T-cell (primary cell): ENCODE results near the gene SLAMF8. TPM values are rescaled to one million over a fixed set of nuclear protein-coding genes. Genes with fewer than 3 reads are reported as not detected.

Experiments used
- ATAC-seq, 4 experiments: fragments of 200-7000 bp in 3 of 4; fragments of 150-1000 bp in 1 of 4; cut with Tn5 transposase; replicated peaks in 1 of 4; 1 replicate in 3 of 4; 2 replicates in 1 of 4; pipeline ENCODE4 v1.10.0; 2021; ENCODE audit warnings: moderate library complexity in 3 of 4, mild to moderate bottlenecking in 2 of 4, moderate number of reproducible peaks in 1 of 4
- CTCF ChIA-PET, 2 donors: fragments of 300-600 bp; sonication (Branson Sonifier 250); formaldehyde crosslinking; loops; one replicate each; lab custom pipeline; 2022; ENCODE audit warnings: antibody characterized with exemption in 2 of 2; lab: Charles Lee
- POLR2A ChIA-PET, 2 donors: fragments of 300-600 bp; sonication (Branson Sonifier 250); formaldehyde crosslinking; loops; one replicate each; lab custom pipeline; 2022; ENCODE audit warnings: antibody characterized with exemption in 2 of 2; lab: Charles Lee
- DNase-seq, 35 experiments: peaks; one replicate each; pipeline versions ENCODE4 v3.0.0 to v3.0.0-alpha.2; 2013 to 2023
- H3K27ac ChIP-seq: one replicate; pipeline ENCODE4 v1.5.1; 2013; ENCODE audit warnings: low read length
- H3K27me3 ChIP-seq, 2 experiments: replicated peaks in 1 of 2; 1 replicate in 1 of 2; 2 replicates in 1 of 2; pipeline versions ENCODE4 v1.6.1 to v1.7.0; 2013; ENCODE audit warnings: low read length in 1 of 2, mixed read lengths in 1 of 2; ENCODE audit not compliant: control insufficient read depth in 2 of 2, insufficient read depth in 2 of 2; ENCODE audit errors: extremely low read depth in 1 of 2
- H3K36me3 ChIP-seq, 2 donors: 1 replicate in 1 of 2; 2 replicates in 1 of 2; pipeline versions ENCODE4 v1.6.1 to v1.7.0; 2013; ENCODE audit warnings: low read length in 1 of 2; ENCODE audit not compliant: control insufficient read depth in 2 of 2, insufficient read depth in 1 of 2; ENCODE audit errors: extremely low read depth in 1 of 2
- H3K4me1 ChIP-seq, 2 experiments: 1 replicate in 1 of 2; 2 replicates in 1 of 2; pipeline versions ENCODE4 v1.6.1 to v1.7.0; 2013; ENCODE audit warnings: low read length in 2 of 2, mixed read lengths in 1 of 2; ENCODE audit not compliant: insufficient read depth in 2 of 2, control insufficient read depth in 1 of 2; ENCODE audit errors: extremely low read depth in 1 of 2
- H3K4me3 ChIP-seq, 2 donors: 1 replicate in 1 of 2; 2 replicates in 1 of 2; pipeline versions ENCODE4 v1.5.1 to v1.7.0; 2013; ENCODE audit warnings: mild to moderate bottlenecking in 2 of 2, low read length in 1 of 2, moderate library complexity in 1 of 2; ENCODE audit not compliant: control insufficient read depth in 1 of 2; ENCODE audit errors: extremely low read depth in 1 of 2
- H3K9me3 ChIP-seq: 2 replicates; pipeline ENCODE4 v1.7.0; 2013
- H3K27ac Mint-ChIP-seq, 2 donors: one replicate each; pipeline ENCODE4 v1.8.0; 2020 to 2021; ENCODE audit warnings: mild to moderate bottlenecking in 2 of 2, mixed read lengths in 2 of 2
- H3K27me3 Mint-ChIP-seq, 2 donors: one replicate each; pipeline ENCODE4 v1.8.0; 2021 to 2022; ENCODE audit warnings: mixed read lengths in 2 of 2
- H3K36me3 Mint-ChIP-seq: one replicate; pipeline ENCODE4 v1.8.0; 2021; ENCODE audit warnings: mixed read lengths
- H3K4me1 Mint-ChIP-seq, 3 donors: one replicate each; pipeline ENCODE4 v1.8.0; 2020 to 2022; ENCODE audit warnings: mixed read lengths in 3 of 3, mild to moderate bottlenecking in 1 of 3
- H3K4me3 Mint-ChIP-seq, 3 donors: one replicate each; pipeline ENCODE4 v1.8.0; 2020 to 2022; ENCODE audit warnings: mild to moderate bottlenecking in 3 of 3, mixed read lengths in 3 of 3, moderate library complexity in 3 of 3
- H3K9me3 Mint-ChIP-seq, 3 donors: one replicate each; pipeline ENCODE4 v1.8.0; 2020 to 2022; ENCODE audit warnings: mixed read lengths in 3 of 3
- WGBS: methylation state at CpG from one replicate; pipeline ENCODE4 v1.1.5; 2013; ENCODE audit warnings: missing lambda C conversion rate; ENCODE audit not compliant: insufficient coverage; 5-methylcytosine and 5-hydroxymethylcytosine counted together
- total RNA-seq, 35 experiments: library from RNA in 6 of 35; stranded (reverse) in 6 of 35; fragments of 120-200 nt in 1 of 35; gene quantifications; one replicate each; pipeline versions ENCODE4 v1.2.1 to v1.2.4 and lab custom pipeline; 2013 to 2026

SLAMF8 gene
- total RNA-seq, 5 donors from 2014 or later (not counting 1 experiment from before 2014, with no cell fraction given) = 0.41 to 1.0 (median 0.69) TPM; not detected in 1

GRCh38 chr1:159795534-159795933, 31.1 kb upstream of the SLAMF8 start:
- H3K4me3 Mint-ChIP-seq = no peak overlapping the region
- peaks cover 16 to 18% (median 17%) of the 10 kb centered on the region in 3 donors for H3K4me1 Mint-ChIP-seq
- H3K9me3 Mint-ChIP-seq = no peaks in the 10 kb centered on the region
- peaks cover 0 to 15% of the 10 kb centered on the region in 2 experiments for H3K27me3 ChIP-seq
- H3K36me3 Mint-ChIP-seq = no peaks in the 10 kb centered on the region
- H3K4me1 ChIP-seq = peaks cover 11 to 17% of the 10 kb centered on the region in 2 experiments
- no peak overlapping the region for H3K27ac Mint-ChIP-seq
- ChIA-PET POLR2A (no interaction called here), CTCF (interaction anchor here in 1 of 2 donors (1.0 kb wide), 1 partner anchor 149 kb away, joined by 3 read pairs; no protein-coding TSS in a partner anchor)
- WGBS = 90% methylated on average over 5 of the region's 5 CpGs
- peaks cover 11 to 16% of the 10 kb centered on the region in 2 donors for H3K27me3 Mint-ChIP-seq
- H3K36me3 ChIP-seq = no peaks in the 10 kb centered on the region
- ATAC-seq = no peak
- no peaks in the 10 kb centered on the region for H3K9me3 ChIP-seq
- no peak overlapping the region for H3K27ac ChIP-seq
- no peak overlapping the region for H3K4me3 ChIP-seq
- no peak for DNase-seq

GRCh38 chr1:159798893-159799292, 27.8 kb upstream of the SLAMF8 start:
- ATAC-seq (peak; percentile 33 to 64 (median 48)), DNase-seq (peak in 27 of 35 experiments; percentile 7 to 73 (median 33))
- Mint-ChIP-seq H3K4me3 (no peak overlapping the region), H3K4me1 (peaks cover 24 to 38% (median 30%) of the 10 kb centered on the region in 3 donors), H3K27ac (no peak overlapping the region), H3K27me3 (peaks cover 2 to 8% of the 10 kb centered on the region in 2 donors), H3K9me3 (no peaks in the 10 kb centered on the region), H3K36me3 (no peaks in the 10 kb centered on the region)
- H3K27ac ChIP-seq = no peak overlapping the region
- WGBS = 0% methylated on average over 1 of the region's 2 CpGs
- CTCF ChIA-PET = interaction anchor here (0.6 to 5.4 kb wide), 19 partner anchors 9 to 244 kb away, joined by 3 to 75 read pairs (median 4); no protein-coding TSS in a partner anchor
- no peak overlapping the region for H3K4me3 ChIP-seq
- no peaks in the 10 kb centered on the region for H3K36me3 ChIP-seq
- no peaks in the 10 kb centered on the region for H3K9me3 ChIP-seq
- H3K27me3 ChIP-seq = peaks cover 0 to 5% of the 10 kb centered on the region in 2 experiments
- peaks cover 12 to 34% of the 10 kb centered on the region in 2 experiments for H3K4me1 ChIP-seq
- POLR2A ChIA-PET = interaction anchor here in 1 of 2 donors (0.6 to 1.4 kb wide), 2 partner anchors 18 to 125 kb away, joined by 3 read pairs; no protein-coding TSS in a partner anchor

- Mint-ChIP-seq H3K4me1 (peaks cover 24 to 43% (median 32%) of the 10 kb centered on the region in 3 donors), H3K36me3 (no peaks in the 10 kb centered on the region), H3K9me3 (no peaks in the 10 kb centered on the region), H3K27me3 (peaks cover 0 to 7% of the 10 kb centered on the region in 2 donors), H3K4me3 (peak overlapping the region in 1 of 3 donors; percentile 65), H3K27ac (peak overlapping the region; percentile 66 to 79)
- ChIA-PET POLR2A (interaction anchor here in 1 of 2 donors (0.6 to 1.4 kb wide), 2 partner anchors 17 to 124 kb away, joined by 3 read pairs; no protein-coding TSS in a partner anchor), CTCF (interaction anchor here (0.7 to 5.4 kb wide), 19 partner anchors 9 to 208 kb away, joined by 3 to 75 read pairs (median 4); partner anchors contain the start of gene DUSP23 (in 1 of the 2))
- ATAC-seq (no peak), DNase-seq (no peak)
- Histone ChIP-seq H3K27ac (peak overlapping the region; percentile 40), H3K36me3 (no peaks in the 10 kb centered on the region), H3K9me3 (no peaks in the 10 kb centered on the region), H3K27me3 (peaks cover 0 to 2% of the 10 kb centered on the region in 2 experiments), H3K4me3 (no peak overlapping the region), H3K4me1 (peaks cover 12 to 40% of the 10 kb centered on the region in 2 experiments)
- 96% methylated on average over 3 of the region's 4 CpGs for WGBS
Observed at GRCh38 chr1:159799446-159799985, 27.2 kb upstream of the SLAMF8 start.

- Histone ChIP-seq H3K36me3 (no peaks in the 10 kb centered on the region), H3K27ac (peak overlapping the region; percentile 40), H3K4me3 (peak overlapping the region in 1 of 2 donors; percentile 31), H3K4me1 (peaks cover 12 to 47% of the 10 kb centered on the region in 2 experiments), H3K27me3 (no peaks in the 10 kb centered on the region), H3K9me3 (no peaks in the 10 kb centered on the region)
- 3% methylated on average over 5 of the region's 8 CpGs for WGBS
- Mint-ChIP-seq H3K4me1 (peaks cover 24 to 50% (median 34%) of the 10 kb centered on the region in 3 donors), H3K9me3 (no peaks in the 10 kb centered on the region), H3K36me3 (no peaks in the 10 kb centered on the region), H3K27ac (peak overlapping the region; percentile 66 to 79), H3K27me3 (peaks cover 0 to 7% of the 10 kb centered on the region in 2 donors), H3K4me3 (peak overlapping the region; percentile 57 to 65 (median 62))
- ChIA-PET POLR2A (no interaction called here), CTCF (interaction anchor here (0.9 to 5.4 kb wide), 7 partner anchors 13 to 207 kb away, joined by 3 to 75 read pairs (median 6); partner anchors contain the start of gene DUSP23 (in 1 of the 2))
- peak in 31 of 35 experiments; percentile 10 to 63 (median 26) for DNase-seq
- ATAC-seq = peak; percentile 50 to 78 (median 64)
Observed at GRCh38 chr1:159800177-159800930, 26.3 kb upstream of the SLAMF8 start.

GRCh38 chr1:159802111-159802510, 24.6 kb upstream of the SLAMF8 start, which contains the start of gene FCRL6:
Gene FCRL6 (plus strand): TSS chr1:159802360. CDS start chr1:159802425, 65 bp downstream.
- H3K4me3 Mint-ChIP-seq = peak within 1 kb of the TSS; percentile 34 to 65 (median 57)
- peaks cover 0 to 5% of the 10 kb centered on the region in 2 donors for H3K36me3 ChIP-seq
- no peaks in the 10 kb centered on the region for H3K27me3 ChIP-seq
- peaks cover 5% of the 10 kb centered on the region for H3K36me3 Mint-ChIP-seq
- DNase-seq (no peak), ATAC-seq (no peak)
- H3K9me3 Mint-ChIP-seq = no peaks in the 10 kb centered on the region
- peaks cover 12 to 58% of the 10 kb centered on the region in 2 experiments for H3K4me1 ChIP-seq
- 87% methylated on average over 5 of the region's 8 CpGs for WGBS
- H3K4me1 Mint-ChIP-seq = peaks cover 24 to 52% (median 34%) of the 10 kb centered on the region in 3 donors
- peak within 1 kb of the TSS in 1 of 2 donors; percentile 57 for H3K27ac Mint-ChIP-seq
- H3K27me3 Mint-ChIP-seq = peaks cover 0 to 3% of the 10 kb centered on the region in 2 donors
- peak within 1 kb of the TSS; percentile 9 for H3K27ac ChIP-seq
- ChIA-PET CTCF (interaction anchor here (0.6 to 2.2 kb wide), 3 partner anchors 88 to 91 kb away, joined by 3 to 9 read pairs (median 6); no protein-coding TSS in a partner anchor), POLR2A (no interaction called here)
- H3K4me3 ChIP-seq = peak within 1 kb of the TSS in 1 of 2 donors; percentile 31
- no peaks in the 10 kb centered on the region for H3K9me3 ChIP-seq
